Gastrocnemius medialis (tissue), 4 donors: ENCODE data around the gene SLC35B2. TPM values are rescaled to one million over a fixed set of nuclear protein-coding genes. Genes with fewer than 3 reads are reported as not detected.

Experiments
- ATAC-seq, 2 donors: fragments of 150-250 bp; one replicate each; pipeline ENCODE4 v1.9.1; 2016
- DNase-seq, 2 donors: peaks; one replicate each; pipeline ENCODE4 v3.0.0-alpha.2; 2019
- H3K27ac ChIP-seq, 4 donors: fragments of 200-600 bp; sonication (generic); 1 replicate in 1 of 4; 2 replicates in 3 of 4; pipeline ENCODE4 v1.5.1; 2016 to 2018; ENCODE audit warnings: mild to moderate bottlenecking in 2 of 4, moderate library complexity in 1 of 4
- H3K27me3 ChIP-seq, 3 donors: fragments of 200-600 bp; sonication (generic) in 2 of 3; 1 replicate in 1 of 3; 2 replicates in 2 of 3; pipeline versions ENCODE4 v1.5.1 to v1.6.0; 2016 to 2019; ENCODE audit warnings: mild to moderate bottlenecking in 1 of 3, moderate library complexity in 1 of 3
- H3K36me3 ChIP-seq, 2 donors: fragments of 200-600 bp; sonication (generic) in 1 of 2; one replicate each; pipeline ENCODE4 v1.5.1; 2017 to 2018
- H3K4me1 ChIP-seq, 2 donors: fragments of 200-600 bp; sonication (generic) in 1 of 2; one replicate each; pipeline ENCODE4 v1.5.1; 2016 to 2017; ENCODE audit warnings: mild to moderate bottlenecking in 2 of 2
- H3K4me3 ChIP-seq, 4 donors: fragments of 200-600 bp; sonication (generic) in 3 of 4; 1 replicate in 1 of 4; 2 replicates in 3 of 4; pipeline ENCODE4 v1.5.1; 2016 to 2019; ENCODE audit warnings: mild to moderate bottlenecking in 2 of 4
- H3K9me3 ChIP-seq, 3 donors: fragments of 200-600 bp; sonication (generic) in 2 of 3; 1 replicate in 1 of 3; 2 replicates in 2 of 3; pipeline ENCODE4 v1.5.1; 2016 to 2019
- CTCF ChIP-seq, 5 experiments: fragments of 450-650 bp in 3 of 5; fragments of 200-600 bp in 2 of 5; sonication (generic) in 2 of 5; IDR thresholded peaks in 4 of 5; conservative IDR thresholded peaks in 1 of 5; 1 replicate in 4 of 5; 2 replicates in 1 of 5; pipeline ENCODE4 v1.5.1; 2016 to 2019; ENCODE audit warnings: antibody characterized with exemption in 5 of 5, mild to moderate bottlenecking in 3 of 5, moderate library complexity in 3 of 5
- POLR2A ChIP-seq, 2 donors: fragments of 450-650 bp; IDR thresholded peaks; one replicate each; pipeline ENCODE4 v1.6.1; 2017; ENCODE audit warnings: antibody characterized with exemption in 2 of 2, mild to moderate bottlenecking in 2 of 2, moderate library complexity in 2 of 2
- in situ Hi-C, 4 donors: fragments of 200-750 bp; cut with MboI; loops; one replicate each; pipeline versions ENCODE4 v1.15.0 to v1.8.0; 2017; ENCODE audit warnings: low sequenced_read_pairs in 4 of 4
- intact Hi-C: fragments of 100-400 bp; cut with DNase I; formaldehyde crosslinking; loops from one replicate; pipeline ENCODE4 v1.15.1; 2023; ENCODE audit warnings: low total_unique reads
- total RNA-seq, 4 donors: library from RNA; depleted of rRNA; stranded (reverse); fragments of >200 nt; gene quantifications; one replicate each; pipeline versions ENCODE4 v1.1.0 to v1.2.3, GENCODE V29; 2016

Gene SLC35B2
- total RNA-seq, 4 donors from 2014 or later = 14.9 to 35.9 (median 21.4) TPM

- H3K4me3 ChIP-seq = peak overlapping the region; percentile 54 to 61 (median 56)
- no peaks in the 10 kb centered on the region for H3K36me3 ChIP-seq
- H3K9me3 ChIP-seq = no peaks in the 10 kb centered on the region
- peak; percentile 65 to 67 for DNase-seq
- H3K4me1 ChIP-seq = peaks cover 55 to 66% of the 10 kb centered on the region in 2 donors
- TF ChIP-seq POLR2A (IDR thresholded peaks at IDR 0.05) = peak; percentile 72 to 81
- peak in 1 of 5 experiments; percentile 10 for TF ChIP-seq CTCF (IDR thresholded peaks at IDR 0.05 in 4 of 5, conservative IDR thresholded peaks at IDR 0.05 in 1 of 5)
- H3K27me3 ChIP-seq = no peaks in the 10 kb centered on the region
- ATAC-seq = peak in 1 of 2 donors; percentile 8
- intact Hi-C loops = loop anchor here (5.0 kb wide), 1 partner anchor 47 kb away; no protein-coding TSS in a partner anchor
- in situ Hi-C loops = no loop called here
- peak overlapping the region; percentile 95 to 99 (median 98) for H3K27ac ChIP-seq
Observed at GRCh38 chr6:44219053-44219814, 38.1 kb downstream of the SLC35B2 start.

GRCh38 chr6:44217332-44218143, 39.8 kb downstream of the SLC35B2 start:
- H3K4me3 ChIP-seq = peak overlapping the region in 1 of 4 donors; percentile 20
- H3K36me3 ChIP-seq = no peaks in the 10 kb centered on the region
- ATAC-seq = peak; percentile 16 to 17
- peak overlapping the region; percentile 95 to 99 (median 98) for H3K27ac ChIP-seq
- no peaks in the 10 kb centered on the region for H3K27me3 ChIP-seq
- peak; percentile 51 to 85 for DNase-seq
- no peaks in the 10 kb centered on the region for H3K9me3 ChIP-seq
- TF ChIP-seq CTCF (IDR thresholded peaks at IDR 0.05 in 4 of 5, conservative IDR thresholded peaks at IDR 0.05 in 1 of 5) (no peak), POLR2A (IDR thresholded peaks at IDR 0.05) (peak; percentile 61 to 63)
- peaks cover 46 to 55% of the 10 kb centered on the region in 2 donors for H3K4me1 ChIP-seq
- in situ Hi-C loops = no loop called here
- intact Hi-C loops = loop anchor here (5.0 kb wide), 1 partner anchor 45 kb away; no protein-coding TSS in a partner anchor

- no peak for ATAC-seq
- no peak for TF ChIP-seq POLR2A (IDR thresholded peaks at IDR 0.05)
- no peaks in the 10 kb centered on the region for H3K9me3 ChIP-seq
- H3K4me1 ChIP-seq = peaks cover 42 to 48% of the 10 kb centered on the region in 2 donors
- no peaks in the 10 kb centered on the region for H3K36me3 ChIP-seq
- in situ Hi-C loops = no loop called here
- peak within 1 kb of the TSS; percentile 95 to 99 (median 98) for H3K27ac ChIP-seq
- no peaks in the 10 kb centered on the region for H3K27me3 ChIP-seq
- no peak for DNase-seq
- peak within 1 kb of the TSS in 1 of 4 donors; percentile 20 for H3K4me3 ChIP-seq
- intact Hi-C loops = loop anchor here (5.0 kb wide), 1 partner anchor 45 kb away; no protein-coding TSS in a partner anchor
Observed at GRCh38 chr6:44216677-44217331, 40.5 kb downstream of the SLC35B2 start, which contains the start of gene MYMX. Gene MYMX, plus strand, starts transcription at chr6:44216926. Its CDS starts 546 bp downstream, at chr6:44217472.

- Histone ChIP-seq H3K4me3 (no peak overlapping the region), H3K27me3 (no peaks in the 10 kb centered on the region), H3K4me1 (peaks cover 26 to 28% of the 10 kb centered on the region in 2 donors), H3K36me3 (no peaks in the 10 kb centered on the region), H3K9me3 (no peaks in the 10 kb centered on the region), H3K27ac (no peak overlapping the region)
- no peak for TF ChIP-seq CTCF (IDR thresholded peaks at IDR 0.05 in 4 of 5, conservative IDR thresholded peaks at IDR 0.05 in 1 of 5)
- no peak for TF ChIP-seq POLR2A (IDR thresholded peaks at IDR 0.05)
- in situ Hi-C loops (no loop called here), intact Hi-C loops (no loop called here)
- no peak for DNase-seq
- ATAC-seq = no peak
Observed at GRCh38 chr6:44214307-44214706, 43.0 kb downstream of the SLC35B2 start.
